NCI-H2227 treated with DMSO at 0.1 percent for 48 hours (cell line): ENCODE data around the gene SEC23A.
A peak's percentile ranks its signal among the peaks of the same experiment; 100 is the strongest.
"Not testable (repeated sequence)": the region's sequence is repeated elsewhere in the genome, so short reads cannot be mapped to it uniquely, and the experiment has no call there.

ENCODE experiments used
- DNase-seq: peaks from one replicate; lab custom pipeline; 2025; lab: John Stamatoyannopoulos, UW

The SEC23A gene

DNA sequence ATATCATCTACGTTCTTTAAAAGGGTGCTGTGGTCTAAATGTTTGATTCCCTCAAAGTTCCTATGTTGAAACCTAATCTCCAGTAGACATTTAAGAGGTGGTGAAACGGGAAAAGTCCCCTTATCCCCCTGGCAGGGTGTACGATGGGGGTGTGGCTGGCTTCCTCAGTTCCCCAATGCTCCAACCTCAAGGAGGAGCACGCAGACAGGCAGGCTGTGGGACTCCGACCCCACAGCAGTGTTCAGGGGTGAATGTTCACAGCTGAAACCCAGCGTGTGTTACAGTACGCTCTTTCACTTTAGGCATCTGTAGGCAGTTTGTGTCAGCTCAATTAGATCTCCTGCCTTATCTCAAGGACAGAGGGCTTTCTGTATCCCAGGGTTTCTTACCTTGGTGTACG lies 73.2 kb downstream of the SEC23A start:
- DNase-seq = no peak

- no peak for DNase-seq
Observed at GRCh38 chr14:39028620-39029019, 74.4 kb downstream of the SEC23A start.

GRCh38 chr14:39025810-39026627 lies 77.0 kb downstream of the SEC23A start:
- DNase-seq = no peak

- DNase-seq = no peak
Observed at GRCh38 chr14:39025250-39025809, 77.7 kb downstream of the SEC23A start.

DNA sequence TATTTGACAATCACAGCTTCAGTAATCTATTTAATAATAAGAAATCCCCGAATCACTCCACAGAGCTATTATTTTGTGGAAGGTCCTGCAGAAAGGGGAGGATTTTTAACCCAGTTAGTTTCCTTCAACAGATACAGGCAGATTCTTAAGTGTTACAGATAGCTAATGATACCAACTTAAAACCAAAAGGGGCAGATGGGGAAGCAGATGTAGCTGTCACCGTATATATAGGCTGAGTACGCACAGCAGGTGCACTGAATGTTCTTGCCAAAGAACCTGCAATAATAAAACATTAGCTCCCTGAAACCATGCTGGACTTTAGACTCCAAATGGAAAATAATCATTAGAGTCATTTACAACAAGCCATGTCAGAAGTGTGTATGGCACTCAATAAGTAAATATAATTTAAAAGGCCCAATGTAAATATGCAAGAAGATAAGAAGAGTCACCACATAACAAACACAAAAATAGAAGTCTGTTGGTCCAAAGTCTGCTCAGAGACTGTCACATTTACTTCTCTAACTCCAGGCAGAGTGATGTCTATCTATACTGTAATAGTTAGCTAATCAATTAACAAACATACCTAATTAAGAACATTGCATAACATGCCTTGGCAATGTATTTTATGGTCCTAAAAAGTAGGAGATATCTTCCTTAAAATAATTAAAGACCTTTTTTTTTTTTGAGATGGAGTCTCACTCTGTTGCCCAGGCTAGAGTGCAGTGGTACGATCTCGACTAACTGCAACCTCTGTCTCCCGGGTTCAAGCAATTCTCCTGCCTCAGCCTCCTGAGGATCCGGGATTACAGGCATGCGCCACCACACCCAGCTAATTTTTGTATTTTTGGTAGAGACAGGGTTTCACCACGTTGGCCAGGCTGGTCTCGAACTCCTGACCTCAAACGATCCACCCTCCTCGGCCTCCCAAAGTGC lies 78.8 kb downstream of the SEC23A start:
- peak; percentile 81 for DNase-seq

DNA sequence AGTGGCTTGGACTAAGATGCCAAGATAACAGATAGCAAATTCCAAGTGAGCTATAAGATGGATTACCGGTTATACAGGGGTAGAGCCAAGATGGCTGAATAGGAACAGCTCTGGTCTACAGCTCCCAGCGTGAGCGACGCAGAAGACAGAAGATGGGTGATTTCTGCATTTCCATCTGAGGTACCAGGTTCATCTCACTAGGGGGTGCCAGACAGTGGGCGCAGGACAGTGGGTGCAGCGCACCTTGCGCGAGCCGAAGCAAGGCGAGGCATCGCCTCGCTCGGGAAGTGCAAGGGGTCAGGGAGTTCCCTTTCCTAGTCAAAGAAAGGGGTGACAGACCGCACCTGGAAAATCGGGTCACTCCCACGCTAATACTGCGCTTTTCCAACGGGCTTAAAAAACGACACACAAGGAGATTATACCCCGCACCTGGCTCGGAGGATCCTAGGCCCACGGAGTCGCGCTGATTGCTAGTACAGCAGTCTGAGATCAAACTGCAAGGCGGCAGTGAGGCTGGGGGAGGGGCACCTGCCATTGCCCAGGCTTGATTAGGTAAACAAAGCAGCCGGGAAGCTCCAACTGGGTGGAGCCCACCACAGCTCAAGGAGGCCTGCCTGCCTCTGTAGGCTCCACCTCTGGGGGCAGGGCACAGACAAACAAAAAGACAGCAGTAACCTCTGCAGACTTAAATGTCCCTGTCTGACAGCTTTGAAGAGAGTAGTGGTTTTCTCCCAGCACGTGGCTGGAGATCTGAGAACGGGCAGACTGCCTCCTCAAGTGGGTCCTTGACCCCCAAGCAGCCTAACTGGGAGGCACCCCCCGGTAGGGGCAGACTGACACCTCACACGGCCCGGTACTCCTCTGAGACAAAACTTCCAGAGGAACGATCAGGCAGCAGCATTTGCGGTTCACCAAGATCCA lies 85.7 kb downstream of the SEC23A start:
- DNase-seq = not testable (repeated sequence)

GRCh38 chr14:39016733-39017095 lies 86.3 kb downstream of the SEC23A start:
- DNase-seq = no peak

DNA sequence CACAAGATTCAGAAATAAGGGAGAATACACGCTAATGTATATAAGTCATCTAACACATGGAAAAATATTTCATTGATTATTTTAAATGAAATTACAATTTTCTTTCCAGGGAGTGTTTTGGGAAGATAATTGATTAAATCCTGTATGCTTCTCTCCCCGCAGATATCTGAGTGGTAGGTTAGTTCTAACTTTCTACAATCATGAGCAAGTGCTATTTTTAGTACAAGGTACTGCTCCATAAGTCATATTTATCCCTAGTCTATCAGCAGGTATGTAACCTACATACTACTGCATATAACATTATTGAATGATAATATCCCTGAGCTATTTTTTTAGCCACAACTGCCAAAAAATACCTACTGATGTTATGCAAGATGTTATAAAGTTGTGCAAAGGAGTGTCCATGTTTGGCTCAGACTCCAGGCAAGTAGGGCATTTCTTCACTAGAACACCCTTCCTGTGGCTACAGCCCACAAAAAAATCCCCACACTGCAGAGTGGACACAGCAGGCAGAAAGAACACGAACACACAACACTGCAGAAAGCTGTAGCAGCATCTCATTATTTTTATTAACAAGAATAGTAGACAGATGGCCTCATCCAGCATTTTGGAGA lies 87.0 kb downstream of the SEC23A start:
- no peak for DNase-seq

DNA sequence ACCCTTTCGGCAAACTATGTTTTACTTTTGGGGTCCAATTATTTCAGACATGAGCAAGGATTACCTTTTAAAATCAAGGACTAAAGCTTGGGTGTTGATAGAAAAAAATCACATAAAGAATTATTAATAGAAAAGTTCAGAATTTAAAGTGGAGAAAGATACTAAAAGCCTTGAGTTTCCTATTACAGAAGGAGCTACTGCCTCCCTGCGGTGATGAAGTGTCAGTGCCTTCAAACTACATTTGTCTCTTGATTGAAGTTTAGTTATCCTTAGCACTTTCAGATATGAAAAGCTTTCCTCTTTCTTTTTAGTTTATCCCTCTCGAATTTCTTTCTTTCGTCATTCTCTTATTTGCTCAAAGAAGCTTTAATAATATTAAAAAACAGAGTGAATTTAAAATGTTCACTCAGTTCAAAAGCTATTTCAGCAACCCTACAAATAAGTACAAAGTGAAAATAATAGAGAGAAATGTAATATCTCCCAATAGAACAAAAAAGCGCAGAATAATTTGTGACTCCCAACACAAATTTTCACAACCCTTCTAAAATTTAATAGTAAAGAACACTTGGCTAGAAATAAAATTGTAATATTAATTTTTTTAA lies 87.6 kb downstream of the SEC23A start:
- DNase-seq = peak; percentile 36

- no peak for DNase-seq
Observed at GRCh38 chr14:39014460-39014859, 88.6 kb downstream of the SEC23A start.

DNA sequence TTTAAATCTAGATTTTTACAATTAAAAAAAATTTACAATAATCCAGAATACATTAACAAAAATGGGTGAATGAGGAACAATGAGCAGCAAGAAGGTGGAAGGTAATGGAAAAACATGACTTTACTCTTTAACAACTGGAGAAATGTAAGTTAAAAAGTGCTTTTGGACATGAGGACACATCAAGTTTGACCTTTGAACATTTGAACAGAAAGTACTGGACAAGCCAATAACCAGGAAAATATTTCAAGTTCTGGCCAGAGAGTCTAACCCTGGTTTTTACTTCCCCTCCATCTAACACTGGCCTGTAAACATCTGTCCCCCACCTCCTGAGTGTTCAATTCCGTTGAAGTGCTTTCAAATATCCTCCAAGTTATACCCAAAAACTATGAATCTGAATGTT lies 94.1 kb downstream of the SEC23A start:
- DNase-seq = not testable (repeated sequence)

DNA sequence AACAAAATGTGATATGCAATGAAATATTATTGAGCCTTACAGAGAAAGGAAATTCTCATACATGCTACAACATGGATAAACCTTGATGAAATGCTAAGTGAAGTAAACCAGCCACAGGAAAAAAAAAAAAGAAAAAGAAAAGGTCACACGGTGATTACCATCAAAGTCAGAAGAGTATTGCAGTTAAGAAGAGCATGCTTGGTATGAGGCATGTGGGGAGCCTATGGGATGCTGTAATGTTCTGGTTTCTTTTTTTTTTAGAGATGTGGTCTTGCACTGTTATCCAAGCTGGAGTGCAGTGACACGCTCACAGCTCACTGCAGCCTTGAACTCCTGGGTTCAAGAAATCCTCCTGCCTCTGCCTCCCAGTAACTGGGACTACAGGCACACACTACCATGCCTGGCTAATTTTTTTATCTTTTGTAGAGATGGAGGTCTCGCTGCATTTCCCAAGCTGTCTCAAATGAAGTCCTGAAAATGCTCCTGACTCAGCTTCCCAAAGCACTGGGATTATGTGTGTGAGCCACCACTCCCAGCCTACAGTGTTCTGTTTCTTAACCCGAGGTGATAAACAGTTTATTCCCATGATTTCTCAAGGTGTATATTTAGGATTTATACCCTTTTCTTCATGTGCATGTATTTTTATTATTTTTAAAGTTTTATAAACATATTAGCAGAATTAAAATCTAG lies 96.2 kb downstream of the SEC23A start:
- no peak for DNase-seq

GRCh38 chr14:39005044-39005880 lies 97.8 kb downstream of the SEC23A start:
- no peak for DNase-seq

GRCh38 chr14:38999949-39000348 lies 103.1 kb downstream of the SEC23A start:
- no peak for DNase-seq

- DNase-seq = no peak
Observed at GRCh38 chr14:38994731-38995130, 108.3 kb downstream of the SEC23A start.

GRCh38 chr14:38993981-38994380 lies 109.1 kb downstream of the SEC23A start:
- no peak for DNase-seq

GRCh38 chr14:38992067-38992844 lies 110.8 kb downstream of the SEC23A start:
- DNase-seq = no peak

GRCh38 chr14:38991299-38991698 lies 111.7 kb downstream of the SEC23A start:
- DNase-seq = no peak
